T-helper 22 cell (primary cell): ENCODE data around the gene SLIT3.
"Not testable (repeated sequence)": the region's sequence is repeated elsewhere in the genome, so short reads cannot be mapped to it uniquely, and the experiment has no call there.

ENCODE experiments used
- DNase-seq: peaks from one replicate; pipeline ENCODE4 v3.0.0-alpha.2; 2020; ENCODE audit warnings: low read depth

SLIT3 gene

GRCh38 chr5:168630958-168631357, 670.0 kb downstream of the SLIT3 start:
- DNase-seq = not testable (repeated sequence)

- DNase-seq = no peak
Measured at GRCh38 chr5:168624850-168625364, 676.0 kb downstream of the SLIT3 start.

- no peak for DNase-seq
Measured at GRCh38 chr5:168620807-168621206, 680.1 kb downstream of the SLIT3 start.

- DNase-seq = no peak
Measured at GRCh38 chr5:168614661-168615060, 686.3 kb downstream of the SLIT3 start.

- DNase-seq = no peak
Measured at GRCh38 chr5:168613996-168614395, 686.9 kb downstream of the SLIT3 start.

- DNase-seq = no peak
Measured at GRCh38 chr5:168613396-168613795, 687.5 kb downstream of the SLIT3 start.

- DNase-seq = no peak
Measured at GRCh38 chr5:168612996-168613395, 687.9 kb downstream of the SLIT3 start.

GRCh38 chr5:168612123-168612522, 688.8 kb downstream of the SLIT3 start:
- no peak for DNase-seq
